Measurements from ENCODE around the gene USP2. TPM values are rescaled to one million over a fixed set of nuclear protein-coding genes. Genes with fewer than 3 reads are reported as not detected.

The USP2 gene
- total and polyA plus RNA-seq, 2 of the 8 experiments (the other 6 are each of a cell fraction or from before 2014, with no cell fraction given) = 2.2 to 6.9 TPM

GRCh38 chr11:119381181-119381988, at the start of gene USP2 (continued):
- TF ChIP-seq TAF1 (IDR thresholded peaks at IDR 0.05; ENCODE audit: low read depth, low read length) = peak; percentile 43; the same call in 1 of the 2 replicates
- 0 out of 2 replicates have a peak, but pooled peaks have one; percentile 18 for TF ChIP-seq RBBP5 (IDR thresholded peaks at IDR 0.05; ENCODE audit: borderline replicate concordance, low read depth, low read length)
- TF ChIP-seq USF2 (IDR thresholded peaks at IDR 0.05; ENCODE audit: low read length) = peak; percentile 55
- no peak for TF ChIP-seq GABPA (IDR thresholded peaks at IDR 0.05; ENCODE audit: borderline replicate concordance, insufficient read depth, low read length)
- 0 out of 2 replicates have a peak, but pooled peaks have one; percentile 4 for TF ChIP-seq RXRA (IDR thresholded peaks at IDR 0.05; ENCODE audit: insufficient read depth, low read depth, low read length)
- no peak for TF ChIP-seq SIRT6 (IDR thresholded peaks at IDR 0.05; ENCODE audit: low read length)
- peak; percentile 32; the same call in 1 of the 2 replicates for TF ChIP-seq PHF8 (conservative IDR thresholded peaks at IDR 0.05; ENCODE audit: low read depth, low read length)
- peak; percentile 80 for TF ChIP-seq SP1 (IDR thresholded peaks at IDR 0.05; ENCODE audit: low read depth, low read length)
- peak; percentile 42 to 87; a peak in 2 of 4 replicates for TF ChIP-seq HDAC2 (IDR thresholded peaks at IDR 0.05; ENCODE audit: borderline replicate concordance in 1 of 2, low read depth in 2 of 2, low read length in 2 of 2)
- TF ChIP-seq CREB1 (IDR thresholded peaks at IDR 0.05) = peak; percentile 97
- no peak for TF ChIP-seq POU5F1 (IDR thresholded peaks at IDR 0.05; ENCODE audit: low read depth, low read length)
- no peak; the same call in 1 of the 2 replicates for TF ChIP-seq SP4 (IDR thresholded peaks at IDR 0.05; ENCODE audit: low read length)
- TF ChIP-seq CEBPB (IDR thresholded peaks at IDR 0.05; ENCODE audit: low read depth, low read length) = peak; percentile 16; the same call in 1 of the 2 replicates
- peak; percentile 69 to 99; a peak in 3 of 4 replicates for TF ChIP-seq SIN3A (conservative IDR thresholded peaks at IDR 0.05 in 1 of 2, IDR thresholded peaks at IDR 0.05 in 1 of 2; ENCODE audit: low read depth in 1 of 2, low read length in 2 of 2)
- TF ChIP-seq JUND (IDR thresholded peaks at IDR 0.05; ENCODE audit: low read length) = no peak
- 0 out of 2 replicates have a peak, but pooled peaks have one; percentile 38 for TF ChIP-seq E2F6 (IDR thresholded peaks at IDR 0.05)
- peak; percentile 76 to 81 (median 79) for TF ChIP-seq CTCF (IDR thresholded peaks at IDR 0.05; ENCODE audit: control extremely low read depth in 1 of 3, insufficient read depth in 1 of 3, low read depth in 1 of 3, low read length in 3 of 3)
- TF ChIP-seq RAD21 (IDR thresholded peaks at IDR 0.05 in 1 of 2, conservative IDR thresholded peaks at IDR 0.05 in 1 of 2; ENCODE audit: low read depth in 2 of 2, low read length in 2 of 2) = peak; percentile 51 to 62
